Measurements from ENCODE around the gene CHRM4.

The CHRM4 gene

GRCh38 chr11:46402957-46403902, 11.7 kb upstream of the CHRM4 start:
- DNase-seq (ENCODE audit: low read depth in 3 of 3): no peak

GRCh38 chr11:46397526-46397925, 6.0 kb upstream of the CHRM4 start:
- DNase-seq (ENCODE audit: low read depth in 3 of 3): no peak

GRCh38 chr11:46393759-46394158, 2.2 kb upstream of the CHRM4 start:
- no peak for DNase-seq (ENCODE audit: low read depth in 3 of 3)

- DNase-seq (ENCODE audit: low read depth in 3 of 3): no peak
Observed at GRCh38 chr11:46393231-46393616, 1.6 kb upstream of the CHRM4 start.

- peak; percentile 48 to 58 (median 56) for DNase-seq (ENCODE audit: low read depth in 3 of 3)
Observed at GRCh38 chr11:46392421-46393230, 1.1 kb upstream of the CHRM4 start.

GRCh38 chr11:46391186-46391577, 394 bp downstream of the CHRM4 start:
- no peak for DNase-seq (ENCODE audit: low read depth in 3 of 3)

GRCh38 chr11:46390331-46391171, 1.0 kb downstream of the CHRM4 start:
- DNase-seq (ENCODE audit: low read depth in 3 of 3): no peak

GRCh38 chr11:46389450-46390330, 1.9 kb downstream of the CHRM4 start:
- no peak for DNase-seq (ENCODE audit: low read depth in 3 of 3)

DNA sequence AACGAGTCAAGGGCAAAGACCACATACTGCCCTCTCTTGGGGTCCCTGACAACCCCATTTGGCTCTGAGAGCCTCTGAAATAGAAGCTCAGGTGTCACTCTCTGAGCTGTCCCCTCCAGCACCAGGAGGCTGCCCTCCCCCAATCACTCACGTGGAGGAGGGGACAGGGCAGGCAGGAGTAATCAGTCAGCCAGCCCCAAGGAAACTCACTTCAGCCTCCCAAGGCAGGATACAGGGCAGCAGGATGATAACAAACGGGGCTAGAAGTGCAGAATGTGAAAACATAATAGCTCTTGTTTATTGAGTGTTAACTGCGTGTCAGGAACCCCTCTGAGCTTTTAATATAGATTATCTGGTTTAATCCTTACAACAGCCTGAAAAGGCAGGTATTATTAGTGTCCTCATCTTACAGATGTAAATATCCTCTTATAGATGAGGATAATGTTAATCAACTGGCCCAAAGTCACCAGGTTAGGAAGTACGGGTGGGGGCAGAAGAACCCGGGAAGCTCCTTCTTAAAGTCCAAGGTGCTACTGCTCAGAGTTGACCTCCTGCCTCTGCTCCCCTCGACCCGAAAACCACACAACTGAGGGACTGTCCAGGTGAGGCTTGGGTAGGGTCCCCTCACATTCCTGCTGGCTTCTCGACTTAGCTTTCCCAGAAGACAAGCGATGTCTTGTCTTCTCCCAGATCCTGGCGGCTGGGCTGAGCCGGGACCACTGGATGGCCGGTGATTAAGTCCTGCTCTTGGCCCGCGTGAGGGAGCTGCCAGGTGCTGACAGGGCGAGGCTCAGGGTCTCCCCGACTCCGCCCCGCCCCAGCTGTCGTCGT, 2.7 kb downstream of the CHRM4 start:
- DNase-seq (ENCODE audit: low read depth in 3 of 3): no peak

DNA sequence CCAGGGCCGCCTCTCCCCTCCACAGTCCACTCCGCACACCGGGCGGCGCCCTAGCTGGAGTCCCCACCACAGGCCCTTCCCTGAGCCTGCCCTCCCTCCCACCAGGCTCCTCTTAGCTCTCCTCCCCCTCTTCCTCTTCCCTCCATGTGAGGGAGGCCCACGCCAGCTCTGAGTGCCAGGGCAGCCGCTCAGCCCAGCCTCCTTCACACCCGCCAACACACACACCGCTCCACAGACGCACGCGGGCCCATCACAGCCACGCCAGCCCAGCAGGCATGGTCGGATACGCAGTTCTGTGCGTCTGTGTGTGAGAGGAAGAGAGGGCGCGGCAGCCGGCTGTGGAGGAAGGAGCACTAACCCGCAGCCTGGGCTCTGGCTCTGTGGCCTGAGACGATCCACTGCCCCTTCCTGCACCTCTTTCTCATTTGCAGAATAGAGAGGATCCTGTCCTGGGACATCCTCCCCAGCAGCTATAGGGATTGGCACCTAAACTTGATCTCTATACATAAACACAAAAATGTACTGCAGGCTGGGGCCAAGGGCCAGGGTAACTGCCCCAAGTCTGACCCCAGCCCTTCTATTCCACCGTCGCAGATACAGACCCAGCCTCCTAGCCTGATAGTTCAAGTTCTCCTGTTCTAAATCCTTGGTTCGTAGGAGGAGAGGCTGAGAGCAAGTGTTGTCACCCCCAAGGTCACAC, 3.5 kb downstream of the CHRM4 start:
- DNase-seq (ENCODE audit: low read depth in 3 of 3): no peak

- DNase-seq (ENCODE audit: low read depth in 3 of 3): no peak
Observed at GRCh38 chr11:46387456-46387855, 4.1 kb downstream of the CHRM4 start.

GRCh38 chr11:46386674-46387073, 4.9 kb downstream of the CHRM4 start:
- no peak for DNase-seq (ENCODE audit: low read depth in 3 of 3)

DNA sequence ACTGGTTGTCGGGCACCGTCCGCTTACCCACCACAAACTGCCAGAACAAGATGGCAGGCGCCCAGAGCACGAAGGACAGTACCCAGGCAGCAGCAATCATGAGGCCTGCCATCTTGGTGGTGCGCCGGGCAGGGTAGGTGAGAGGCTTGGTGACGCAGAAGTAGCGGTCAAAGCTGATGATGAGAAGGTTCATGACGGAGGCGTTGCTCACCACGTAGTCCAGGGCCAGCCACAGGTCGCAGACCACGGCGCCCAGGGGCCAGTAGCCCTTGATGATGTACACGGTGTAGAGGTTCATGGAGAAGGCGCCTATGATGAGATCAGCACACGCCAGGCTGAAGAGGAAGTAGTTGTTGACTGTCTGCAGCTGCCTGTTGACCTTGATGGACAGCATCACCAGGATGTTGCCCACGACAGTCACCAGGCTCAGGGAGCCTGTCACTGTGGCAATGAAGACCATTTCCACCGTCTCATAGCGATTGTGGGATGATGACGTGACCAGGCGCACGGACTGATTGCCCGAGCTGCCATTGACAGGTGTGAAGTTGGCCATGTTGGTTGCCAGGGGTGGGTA, 5.5 kb downstream of the CHRM4 start:
- DNase-seq (ENCODE audit: low read depth in 3 of 3): no peak

DNA sequence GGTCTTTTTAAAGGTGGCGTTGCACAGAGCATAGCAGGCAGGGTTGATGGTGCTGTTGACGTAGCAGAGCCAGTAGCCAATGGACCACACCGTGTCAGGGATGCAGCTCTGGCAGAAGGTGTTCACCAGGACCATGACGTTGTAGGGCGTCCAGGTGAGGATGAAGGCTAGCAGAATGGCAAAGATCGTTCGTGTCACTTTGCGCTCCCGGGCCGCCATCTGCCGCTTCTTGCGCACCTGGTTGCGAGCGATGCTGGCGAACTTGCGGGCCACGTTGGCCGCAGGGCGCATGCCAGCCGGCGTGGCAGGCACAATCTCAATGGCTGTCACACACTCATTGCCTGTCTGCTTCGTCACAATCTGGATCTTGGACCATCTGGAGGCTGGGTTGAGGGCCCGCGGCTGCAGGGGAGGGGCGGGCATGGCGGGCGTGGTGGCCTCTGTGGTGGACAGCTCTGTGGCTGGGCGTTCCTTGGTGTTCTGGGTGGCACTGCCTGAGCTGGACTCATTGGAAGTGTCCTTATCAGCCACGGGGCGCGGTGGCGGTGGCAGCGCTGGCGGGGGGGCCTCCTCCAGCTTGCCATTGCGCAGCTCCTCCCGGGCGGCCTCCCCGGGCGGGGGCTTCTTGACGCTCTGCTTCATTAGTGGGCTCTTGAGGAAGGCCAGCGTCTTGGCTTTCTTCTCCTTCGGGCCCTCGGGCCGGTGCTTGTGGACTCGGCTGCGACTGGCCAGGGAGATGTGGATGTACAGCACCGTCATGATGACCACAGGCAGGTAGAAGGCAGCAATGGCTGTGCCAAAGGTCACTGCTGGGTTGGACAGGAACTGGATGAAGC, 6.2 kb downstream of the CHRM4 start:
- no peak for DNase-seq (ENCODE audit: low read depth in 3 of 3)

GRCh38 chr11:46383974-46384701, 7.4 kb downstream of the CHRM4 start:
- no peak for DNase-seq (ENCODE audit: low read depth in 3 of 3)

GRCh38 chr11:46383404-46383758, 8.2 kb downstream of the CHRM4 start:
- DNase-seq (ENCODE audit: low read depth in 3 of 3): no peak

DNA sequence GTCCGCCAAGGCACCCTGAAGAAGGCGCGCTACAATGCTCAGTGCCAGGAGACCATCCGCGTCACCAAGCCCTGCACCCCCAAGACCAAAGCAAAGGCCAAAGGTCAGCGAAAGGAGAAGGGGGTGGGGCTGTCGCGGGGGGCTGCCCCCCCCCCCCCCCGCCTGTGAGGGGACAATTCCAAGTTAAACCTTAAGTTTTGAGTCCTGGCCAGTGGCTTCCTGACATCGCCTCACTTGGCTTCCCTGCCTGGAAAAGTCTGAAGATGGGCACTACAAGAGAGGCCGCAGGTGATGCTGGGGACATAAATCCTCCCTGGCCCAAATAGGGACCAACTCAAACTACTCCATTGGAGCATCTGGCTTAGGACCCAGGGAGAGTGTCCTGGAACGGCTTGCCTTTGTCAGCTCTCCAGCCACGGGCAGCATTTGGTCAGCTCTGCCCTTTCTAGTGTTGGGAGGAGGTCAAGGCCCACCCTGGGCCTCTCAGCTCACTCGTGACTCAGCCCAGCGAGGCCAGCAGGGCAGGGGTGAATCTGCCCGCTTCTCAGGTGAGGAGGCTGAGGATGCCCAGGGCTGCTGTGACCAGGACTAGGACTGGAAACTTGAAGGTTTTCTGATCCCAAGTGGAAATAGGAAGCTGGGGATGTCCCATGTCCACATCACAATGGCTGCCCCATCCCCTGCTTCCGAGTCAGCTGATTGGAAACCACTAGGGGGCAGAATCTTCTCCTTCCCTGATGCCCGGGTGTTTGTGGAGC, 8.8 kb downstream of the CHRM4 start:
- no peak for DNase-seq (ENCODE audit: low read depth in 3 of 3)

All from stimulated activated CD4-positive, alpha-beta T cell treated with anti-CD3 and anti-CD28 coated beads, TNF-alpha, amount 100 ng/mL, for 4 hours (primary cell).